Cardiac fibroblast (primary cell): ENCODE data around the gene USH2A.

ENCODE experiments used
- DNase-seq, 2 donors: peaks; one replicate each; pipeline versions ENCODE4 v3.0.0 to v3.0.0-alpha.2; 2010; ENCODE audit warnings: low read depth in 2 of 2
- H3K4me3 ChIP-seq, 2 donors: replicated peaks in 1 of 2; 1 replicate in 1 of 2; 2 replicates in 1 of 2; pipeline ENCODE4 v1.5.1; 2011; ENCODE audit warnings: low read depth in 2 of 2, low read length in 2 of 2, mild to moderate bottlenecking in 2 of 2, moderate library complexity in 1 of 2
- TF ChIP-seq, protein P1 (sequence below): IDR thresholded peaks from one replicate; pipeline ENCODE4 v1.5.1; 2011; ENCODE audit warnings: low read depth, mild to moderate bottlenecking, low read length, inconsistent platforms

Gene USH2A

GRCh38 chr1:215665215-215665614 is 758.0 kb downstream of the USH2A start:
- peak; percentile 36 to 60 for DNase-seq
- no peak overlapping the region for H3K4me3 ChIP-seq
- TF ChIP-seq, protein P1, sequence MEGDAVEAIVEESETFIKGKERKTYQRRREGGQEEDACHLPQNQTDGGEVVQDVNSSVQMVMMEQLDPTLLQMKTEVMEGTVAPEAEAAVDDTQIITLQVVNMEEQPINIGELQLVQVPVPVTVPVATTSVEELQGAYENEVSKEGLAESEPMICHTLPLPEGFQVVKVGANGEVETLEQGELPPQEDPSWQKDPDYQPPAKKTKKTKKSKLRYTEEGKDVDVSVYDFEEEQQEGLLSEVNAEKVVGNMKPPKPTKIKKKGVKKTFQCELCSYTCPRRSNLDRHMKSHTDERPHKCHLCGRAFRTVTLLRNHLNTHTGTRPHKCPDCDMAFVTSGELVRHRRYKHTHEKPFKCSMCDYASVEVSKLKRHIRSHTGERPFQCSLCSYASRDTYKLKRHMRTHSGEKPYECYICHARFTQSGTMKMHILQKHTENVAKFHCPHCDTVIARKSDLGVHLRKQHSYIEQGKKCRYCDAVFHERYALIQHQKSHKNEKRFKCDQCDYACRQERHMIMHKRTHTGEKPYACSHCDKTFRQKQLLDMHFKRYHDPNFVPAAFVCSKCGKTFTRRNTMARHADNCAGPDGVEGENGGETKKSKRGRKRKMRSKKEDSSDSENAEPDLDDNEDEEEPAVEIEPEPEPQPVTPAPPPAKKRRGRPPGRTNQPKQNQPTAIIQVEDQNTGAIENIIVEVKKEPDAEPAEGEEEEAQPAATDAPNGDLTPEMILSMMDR = no peak

DNA sequence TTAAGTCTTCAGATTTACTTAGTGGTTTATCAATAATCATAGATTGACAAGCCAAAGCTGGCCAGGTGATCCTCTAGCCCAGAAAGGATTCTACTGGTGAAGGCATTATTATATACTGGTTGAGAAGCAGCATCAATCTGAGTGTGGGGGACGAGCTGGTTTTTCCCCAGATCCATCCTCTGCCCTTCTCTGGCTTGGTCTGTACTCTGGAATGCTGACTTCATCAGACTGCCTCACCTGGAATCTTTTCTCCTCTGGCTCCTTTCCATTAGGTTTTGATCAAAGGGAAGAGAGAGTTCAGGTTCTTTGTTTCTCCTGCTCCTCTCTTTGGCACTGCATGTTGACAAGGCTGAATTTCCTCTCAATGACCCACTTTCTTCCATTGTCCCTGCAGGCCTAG is 762.2 kb downstream of the USH2A start:
- no peak overlapping the region for H3K4me3 ChIP-seq
- TF ChIP-seq, protein P1 = no peak
- no peak for DNase-seq

- TF ChIP-seq, protein P1 = no peak
- no peak overlapping the region for H3K4me3 ChIP-seq
- no peak for DNase-seq
These were observed 763.0 kb downstream of the USH2A start for GRCh38 chr1:215660259-215660658.

GRCh38 chr1:215657047-215657446 is 766.2 kb downstream of the USH2A start:
- DNase-seq = no peak
- TF ChIP-seq, protein P1 = no peak
- no peak overlapping the region for H3K4me3 ChIP-seq

DNA sequence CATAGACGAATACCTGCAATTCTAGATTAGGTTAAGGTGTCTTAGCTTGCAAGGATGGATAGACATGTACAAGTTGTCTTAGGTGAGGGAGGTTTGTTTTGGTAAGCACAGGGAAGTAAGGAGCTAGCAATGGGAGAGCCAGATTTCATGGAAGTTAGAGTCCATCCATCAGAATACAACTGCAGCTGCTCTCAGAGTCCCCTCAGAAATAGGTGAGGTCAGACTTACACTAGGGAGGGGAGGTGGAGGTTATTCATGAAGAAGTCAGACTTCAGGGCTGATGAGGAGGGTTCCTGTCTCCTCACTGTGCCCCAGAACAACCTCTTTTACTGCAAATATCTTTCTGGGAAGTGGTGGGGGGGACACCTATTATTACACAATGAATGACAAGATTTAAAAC is 770.9 kb downstream of the USH2A start:
- no peak for DNase-seq
- TF ChIP-seq, protein P1 = no peak
- H3K4me3 ChIP-seq = no peak overlapping the region

GRCh38 chr1:215651867-215652266 is 771.4 kb downstream of the USH2A start:
- DNase-seq = no peak
- TF ChIP-seq, protein P1 = no peak
- H3K4me3 ChIP-seq = no peak overlapping the region

- DNase-seq = no peak
- H3K4me3 ChIP-seq = no peak overlapping the region
- TF ChIP-seq, protein P1 = no peak
These were observed 772.6 kb downstream of the USH2A start for GRCh38 chr1:215650446-215651149.
